Trophoblast cell (in vitro differentiated cells and primary cell): Measurements from ENCODE around the gene DTX4.

Experiments
- DNase-seq, 2 donors: peaks; one replicate each; pipeline ENCODE4 v3.0.0-alpha.2; 2016
- H2AFZ ChIP-seq: 2 replicates; pipeline ENCODE4 v1.6.1; 2013; ENCODE audit warnings: low read length, moderate library complexity, mild to moderate bottlenecking; ENCODE audit not compliant: insufficient read depth, poor library complexity
- H2AK5ac ChIP-seq: 2 replicates; pipeline ENCODE4 v1.6.1; 2013; ENCODE audit warnings: mild to moderate bottlenecking, low read length
- H2BK120ac ChIP-seq: 2 replicates; pipeline ENCODE4 v1.6.1; 2013; ENCODE audit warnings: low read length, mild to moderate bottlenecking, moderate library complexity; ENCODE audit not compliant: insufficient read depth, poor library complexity
- H2BK12ac ChIP-seq: 2 replicates; pipeline ENCODE4 v1.6.1; 2013; ENCODE audit warnings: mild to moderate bottlenecking, low read length, moderate library complexity
- H2BK5ac ChIP-seq: 2 replicates; pipeline ENCODE4 v1.6.1; 2013; ENCODE audit warnings: low read length, low read depth, moderate library complexity, mild to moderate bottlenecking; ENCODE audit not compliant: poor library complexity
- H3K14ac ChIP-seq: 2 replicates; pipeline ENCODE4 v1.6.1; 2013; ENCODE audit warnings: mild to moderate bottlenecking, low read length
- H3K18ac ChIP-seq: 2 replicates; pipeline ENCODE4 v1.6.1; 2013; ENCODE audit warnings: mild to moderate bottlenecking, low read length
- H3K23ac ChIP-seq: 2 replicates; pipeline ENCODE4 v1.6.1; 2013; ENCODE audit warnings: low read length
- H3K27ac ChIP-seq: 2 replicates; pipeline ENCODE4 v1.5.1; 2013; ENCODE audit warnings: low read depth, mild to moderate bottlenecking, inconsistent platforms, low read length, moderate library complexity
- H3K27me3 ChIP-seq: 2 replicates; pipeline ENCODE4 v1.6.1; 2013; ENCODE audit warnings: inconsistent platforms, mild to moderate bottlenecking, low read length, moderate library complexity; ENCODE audit not compliant: insufficient read depth
- H3K36me3 ChIP-seq, 2 experiments: 1 replicate in 1 of 2; 2 replicates in 1 of 2; pipeline ENCODE4 v1.6.1; 2013; ENCODE audit warnings: low read length in 2 of 2, mild to moderate bottlenecking in 2 of 2, moderate library complexity in 1 of 2; ENCODE audit not compliant: insufficient read depth in 2 of 2, control insufficient read depth in 1 of 2
- H3K4ac ChIP-seq: 2 replicates; pipeline ENCODE4 v1.6.1; 2013; ENCODE audit warnings: low read depth, mild to moderate bottlenecking, low read length, moderate library complexity
- H3K4me1 ChIP-seq, 2 experiments: 1 replicate in 1 of 2; 2 replicates in 1 of 2; pipeline ENCODE4 v1.6.1; 2013; ENCODE audit warnings: low read length in 2 of 2, mild to moderate bottlenecking in 2 of 2, moderate library complexity in 1 of 2; ENCODE audit not compliant: insufficient read depth in 2 of 2, control insufficient read depth in 1 of 2
- H3K4me2 ChIP-seq: 2 replicates; pipeline ENCODE4 v1.6.1; 2013; ENCODE audit warnings: inconsistent platforms, mild to moderate bottlenecking, low read length, moderate library complexity
- H3K4me3 ChIP-seq: 2 replicates; pipeline ENCODE4 v1.5.1; 2013; ENCODE audit warnings: mild to moderate bottlenecking, low read depth, low read length, inconsistent platforms
- H3K79me1 ChIP-seq: one replicate; pipeline ENCODE4 v1.6.1; 2013; ENCODE audit warnings: low read length
- H3K79me2 ChIP-seq: 2 replicates; pipeline ENCODE4 v1.6.1; 2013; ENCODE audit warnings: low read length, mild to moderate bottlenecking; ENCODE audit not compliant: control insufficient read depth, insufficient read depth, poor library complexity
- H3K9ac ChIP-seq: 2 replicates; pipeline ENCODE4 v1.6.1; 2013; ENCODE audit warnings: mild to moderate bottlenecking, low read length
- H3K9me3 ChIP-seq: 2 replicates; pipeline ENCODE4 v1.6.1; 2013; ENCODE audit warnings: low read depth, mild to moderate bottlenecking, control low read depth, inconsistent platforms, low read length; ENCODE audit not compliant: insufficient read depth
- H4K12ac ChIP-seq: 2 replicates; pipeline ENCODE4 v1.6.1; 2013; ENCODE audit warnings: low read depth, mild to moderate bottlenecking, low read length, moderate library complexity
- H4K8ac ChIP-seq: 2 replicates; pipeline ENCODE4 v1.6.1; 2013; ENCODE audit warnings: low read depth, mild to moderate bottlenecking, low read length, moderate library complexity
- H4K91ac ChIP-seq: one replicate; pipeline ENCODE4 v1.6.1; 2013; ENCODE audit warnings: low read depth, mild to moderate bottlenecking, low read length, moderate library complexity
- WGBS: extraction: QIAGEN DNeasy Blood & Tissue Kit; methylation state at CpG from one replicate; pipeline ENCODE4 v1.1.7; 2013; ENCODE audit warnings: missing lambda C conversion rate; ENCODE audit not compliant: insufficient read length, insufficient coverage; ENCODE audit errors: extremely low coverage; 5-methylcytosine and 5-hydroxymethylcytosine counted together

DTX4 gene

DNA sequence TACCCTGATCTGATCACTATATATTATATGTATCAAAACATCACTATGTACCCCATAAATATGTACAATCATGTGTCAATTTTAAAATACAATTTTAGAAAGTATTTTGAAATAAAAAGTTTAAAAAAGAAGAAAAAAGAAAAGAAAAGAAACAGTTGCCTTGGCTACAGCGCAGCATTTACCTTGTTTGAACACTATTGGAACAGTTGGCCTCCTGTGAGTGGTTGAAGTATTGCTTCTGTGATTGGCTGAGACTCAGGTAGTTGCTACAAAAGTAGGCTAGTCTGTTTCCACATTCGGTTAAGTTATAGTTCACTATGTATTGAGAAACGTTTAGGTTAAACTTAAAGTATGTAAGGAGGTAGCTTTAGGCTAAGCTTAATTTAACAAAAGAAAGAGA, 7.9 kb upstream of the DTX4 start:
- no peak overlapping the region for H2BK12ac ChIP-seq
- no peak overlapping the region for H2BK5ac ChIP-seq
- no peak overlapping the region for H3K23ac ChIP-seq
- no peak overlapping the region for H4K12ac ChIP-seq
- H3K18ac ChIP-seq = no peak overlapping the region
- no peak overlapping the region for H3K4me3 ChIP-seq
- H2BK120ac ChIP-seq = no peak overlapping the region
- no peak overlapping the region for H3K4me2 ChIP-seq
- H2AK5ac ChIP-seq = no peak overlapping the region
- H3K36me3 ChIP-seq = no peaks in the 10 kb centered on the region
- H3K27ac ChIP-seq = no peak overlapping the region
- H3K4ac ChIP-seq = no peak overlapping the region
- no peaks in the 10 kb centered on the region for H3K9me3 ChIP-seq
- H3K79me2 ChIP-seq = no peaks in the 10 kb centered on the region
- no CpG with 5 or more reads among the region's 3 CpGs for whole genome bisulfite sequencing
- no peak for DNase-seq
- no peaks in the 10 kb centered on the region for H3K4me1 ChIP-seq
- no peak overlapping the region for H4K8ac ChIP-seq
- H3K79me1 ChIP-seq = no peaks in the 10 kb centered on the region
- no peak overlapping the region for H3K9ac ChIP-seq
- no peak overlapping the region for H2AFZ ChIP-seq
- H3K27me3 ChIP-seq = no peaks in the 10 kb centered on the region
- no peak overlapping the region for H3K14ac ChIP-seq
- no peak overlapping the region for H4K91ac ChIP-seq

DNA sequence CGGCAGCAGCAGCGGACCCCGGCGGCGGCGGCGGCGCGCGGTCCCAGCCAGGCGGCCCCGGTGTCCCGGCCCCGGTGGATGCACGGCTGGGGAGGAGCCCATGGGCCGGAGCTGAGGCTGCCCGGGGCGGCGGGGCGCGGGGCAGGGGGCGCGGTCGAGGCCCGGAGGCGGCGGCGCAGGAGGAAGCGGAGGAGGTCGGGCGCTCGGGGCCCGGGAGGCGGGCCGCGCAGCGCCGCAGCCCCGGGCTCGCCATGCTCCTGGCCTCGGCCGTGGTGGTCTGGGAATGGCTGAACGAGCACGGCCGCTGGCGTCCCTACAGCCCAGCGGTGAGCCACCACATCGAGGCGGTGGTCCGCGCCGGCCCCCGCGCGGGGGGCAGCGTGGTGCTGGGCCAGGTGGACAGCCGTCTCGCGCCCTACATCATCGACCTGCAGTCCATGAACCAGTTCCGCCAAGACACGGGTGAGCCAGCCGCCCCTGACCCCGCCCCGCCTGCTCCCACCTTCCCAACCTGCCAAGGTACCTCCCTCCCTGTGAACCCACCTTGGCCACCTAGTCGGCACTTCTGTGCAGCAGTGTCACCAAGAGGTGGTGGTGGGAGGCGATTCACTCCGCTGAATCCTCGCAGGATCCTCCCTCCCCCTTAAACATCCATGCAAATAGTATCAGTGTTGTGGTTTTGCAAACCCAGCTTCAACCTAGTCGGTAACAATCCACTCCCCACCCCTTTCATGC, 580 bp downstream of the DTX4 start:
- no peaks in the 10 kb centered on the region for H3K9me3 ChIP-seq
- DNase-seq = peak; percentile 67
- H3K27ac ChIP-seq = peak overlapping the region; percentile 88
- H3K4me3 ChIP-seq = peak overlapping the region; percentile 94
- no peak overlapping the region for H2AK5ac ChIP-seq
- peak overlapping the region; percentile 60 for H4K8ac ChIP-seq
- peaks cover 15% of the 10 kb centered on the region for H3K79me2 ChIP-seq
- H2BK5ac ChIP-seq = peak overlapping the region; percentile 80
- H4K12ac ChIP-seq = peak overlapping the region; percentile 62
- H4K91ac ChIP-seq = peak overlapping the region; percentile 90
- H2BK120ac ChIP-seq = peak overlapping the region; percentile 46
- WGBS = no CpG with 5 or more reads among the region's 70 CpGs
- no peak overlapping the region for H2BK12ac ChIP-seq
- H3K18ac ChIP-seq = peak overlapping the region; percentile 95
- peak overlapping the region; percentile 81 for H2AFZ ChIP-seq
- H3K23ac ChIP-seq = no peak overlapping the region
- H3K4me1 ChIP-seq = peaks cover 18 to 24% of the 10 kb centered on the region in 2 experiments
- H3K9ac ChIP-seq = peak overlapping the region; percentile 86
- peak overlapping the region; percentile 98 for H3K4me2 ChIP-seq
- peak overlapping the region; percentile 93 for H3K14ac ChIP-seq
- H3K27me3 ChIP-seq = no peaks in the 10 kb centered on the region
- peak overlapping the region; percentile 90 for H3K4ac ChIP-seq
- peaks cover 30% of the 10 kb centered on the region for H3K79me1 ChIP-seq
- no peaks in the 10 kb centered on the region for H3K36me3 ChIP-seq

DNA sequence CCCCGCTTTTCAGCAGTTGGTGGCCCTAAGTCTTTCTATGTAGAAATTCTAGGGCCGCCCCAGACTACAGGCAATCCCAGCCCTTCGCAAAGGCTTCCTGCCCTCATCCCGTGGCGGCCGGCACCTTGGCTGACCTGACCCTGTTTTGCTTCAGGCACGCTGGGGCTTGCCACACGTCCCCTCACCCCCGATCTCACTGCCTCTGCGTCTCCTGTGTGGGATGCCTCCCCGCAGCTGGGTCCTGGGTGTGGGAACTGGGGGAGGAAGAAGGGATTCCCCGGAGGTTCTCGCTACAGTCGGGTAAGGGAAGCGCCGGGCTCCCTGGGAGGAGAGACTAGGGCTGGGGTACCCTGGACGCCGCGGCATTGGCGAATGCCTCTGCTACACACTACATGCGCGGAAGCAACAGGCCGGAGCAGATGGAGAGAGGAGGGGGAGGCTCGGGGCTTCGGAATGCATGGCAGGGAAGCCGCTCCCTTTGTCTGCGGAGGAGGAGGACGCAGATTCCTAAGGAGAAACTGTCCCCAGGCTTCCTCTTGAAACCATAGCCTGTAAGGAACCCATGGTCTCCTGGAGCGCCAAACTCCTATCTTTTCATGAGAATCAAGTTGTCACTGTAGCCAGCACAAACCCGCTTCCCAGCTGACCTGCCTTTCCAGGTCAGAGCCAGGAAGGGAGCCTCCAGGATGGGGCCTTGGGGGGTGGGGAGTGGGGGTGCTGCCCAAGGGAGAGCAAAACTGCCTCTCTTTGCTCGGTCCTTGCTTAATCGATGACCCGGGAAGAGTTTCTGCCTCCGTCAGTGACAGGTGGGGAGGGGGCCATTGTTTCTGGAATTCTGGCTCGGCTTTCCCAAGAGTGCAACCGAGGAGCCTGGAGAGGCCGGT, 1.4 kb downstream of the DTX4 start:
- no peaks in the 10 kb centered on the region for H3K27me3 ChIP-seq
- peaks cover 20 to 28% of the 10 kb centered on the region in 2 experiments for H3K4me1 ChIP-seq
- peaks cover 15% of the 10 kb centered on the region for H3K79me2 ChIP-seq
- peak overlapping the region; percentile 72 for H3K9ac ChIP-seq
- peak overlapping the region; percentile 88 for H3K27ac ChIP-seq
- H3K4me3 ChIP-seq = peak overlapping the region; percentile 94
- peak overlapping the region; percentile 93 for H3K14ac ChIP-seq
- peak overlapping the region; percentile 72 for H2AFZ ChIP-seq
- peak overlapping the region; percentile 90 for H2BK120ac ChIP-seq
- peak overlapping the region; percentile 98 for H3K4me2 ChIP-seq
- peak overlapping the region; percentile 77 for H4K8ac ChIP-seq
- peak overlapping the region; percentile 90 for H4K91ac ChIP-seq
- peak overlapping the region; percentile 90 for H2BK5ac ChIP-seq
- H3K18ac ChIP-seq = peak overlapping the region; percentile 95
- H2BK12ac ChIP-seq = peak overlapping the region; percentile 79
- H3K9me3 ChIP-seq = no peaks in the 10 kb centered on the region
- peak overlapping the region; percentile 79 for H4K12ac ChIP-seq
- H2AK5ac ChIP-seq = peak overlapping the region; percentile 58
- H3K23ac ChIP-seq = no peak overlapping the region
- H3K79me1 ChIP-seq = peaks cover 30% of the 10 kb centered on the region
- H3K36me3 ChIP-seq = peaks cover 0 to 2% of the 10 kb centered on the region in 2 experiments
- peak; percentile 71 to 73 for DNase-seq
- peak overlapping the region; percentile 84 for H3K4ac ChIP-seq
- no CpG with 5 or more reads among the region's 37 CpGs for WGBS

DNA sequence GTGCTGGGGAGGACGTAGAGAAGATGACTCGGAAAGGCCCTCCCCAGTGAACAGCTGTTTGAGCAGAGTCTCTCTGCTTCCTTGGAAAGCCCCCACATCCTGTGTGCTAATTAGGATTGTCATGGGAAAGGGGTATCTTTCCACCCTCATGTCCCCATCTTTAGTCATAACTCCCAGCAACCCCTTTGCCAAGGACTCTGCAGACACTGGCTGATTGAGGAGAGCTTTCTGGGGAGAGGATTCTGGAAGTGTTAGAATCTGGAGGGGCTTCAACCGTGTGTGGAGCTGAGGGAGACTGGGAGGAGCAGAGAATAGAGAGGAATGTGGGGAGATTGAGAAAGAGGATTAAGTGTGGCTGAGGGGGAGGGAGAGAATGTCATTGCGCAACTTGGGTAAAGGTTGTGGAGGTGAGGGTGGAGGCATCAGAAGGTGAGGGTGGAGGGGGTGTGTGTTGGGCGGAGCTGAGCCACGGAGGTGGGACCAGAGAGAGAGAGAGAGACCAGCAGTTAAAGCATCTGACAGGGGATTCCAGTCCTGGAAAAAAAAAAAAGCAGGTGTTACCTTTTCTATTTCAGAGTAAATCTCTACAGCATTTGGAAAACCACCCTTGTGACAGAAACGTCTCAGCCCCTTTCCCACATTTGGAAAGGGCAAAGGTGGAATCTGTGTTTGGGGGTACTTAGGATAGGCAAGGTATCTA, 2.2 kb downstream of the DTX4 start:
- H3K23ac ChIP-seq = no peak overlapping the region
- peak overlapping the region; percentile 58 for H2AK5ac ChIP-seq
- peaks cover 15% of the 10 kb centered on the region for H3K79me2 ChIP-seq
- peak overlapping the region; percentile 55 for H3K4ac ChIP-seq
- peaks cover 30% of the 10 kb centered on the region for H3K79me1 ChIP-seq
- peak overlapping the region; percentile 17 for H4K12ac ChIP-seq
- peak overlapping the region; percentile 77 for H4K8ac ChIP-seq
- no CpG with 5 or more reads among the region's 7 CpGs for WGBS
- H3K18ac ChIP-seq = peak overlapping the region; percentile 80
- peak; percentile 86 to 91 for DNase-seq
- peak overlapping the region; percentile 88 for H3K27ac ChIP-seq
- H4K91ac ChIP-seq = peak overlapping the region; percentile 90
- no peaks in the 10 kb centered on the region for H3K9me3 ChIP-seq
- peak overlapping the region; percentile 8 for H3K9ac ChIP-seq
- H3K4me2 ChIP-seq = peak overlapping the region; percentile 98
- peaks cover 20 to 31% of the 10 kb centered on the region in 2 experiments for H3K4me1 ChIP-seq
- H3K27me3 ChIP-seq = no peaks in the 10 kb centered on the region
- no peak overlapping the region for H2AFZ ChIP-seq
- peak overlapping the region; percentile 73 for H2BK12ac ChIP-seq
- peak overlapping the region; percentile 90 for H2BK5ac ChIP-seq
- H2BK120ac ChIP-seq = peak overlapping the region; percentile 87
- H3K14ac ChIP-seq = peak overlapping the region; percentile 60
- H3K36me3 ChIP-seq = peaks cover 0 to 2% of the 10 kb centered on the region in 2 experiments
- H3K4me3 ChIP-seq = no peak overlapping the region
